ENCODE data around the gene MYBPC3. TPM values are rescaled to one million over a fixed set of nuclear protein-coding genes. Genes with fewer than 3 reads are reported as not detected.

MYBPC3 gene
- total RNA-seq, 1 donor from 2014 or later, result not detected

DNA sequence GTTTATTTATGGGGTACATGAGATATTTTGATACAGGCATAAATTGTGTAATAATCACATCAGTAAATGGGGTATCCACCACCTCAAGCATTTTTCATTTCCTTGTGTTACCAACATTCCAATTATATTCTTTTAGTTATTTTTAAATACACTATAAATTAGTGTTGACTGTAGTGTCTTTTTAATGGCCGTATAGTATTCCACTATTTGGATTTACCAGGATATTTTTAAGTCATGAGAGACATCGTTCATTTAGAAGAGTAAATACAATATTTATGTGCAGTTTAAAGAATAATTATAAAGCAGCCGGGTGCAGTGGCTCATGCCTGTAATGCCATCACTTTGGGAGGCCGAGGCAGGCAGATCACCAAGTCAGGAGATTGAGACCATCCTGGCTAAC is 32.0 kb upstream of the MYBPC3 start:
- Histone ChIP-seq H3K36me3 (no peaks in the 10 kb centered on the region), H3K9me3 (no peaks in the 10 kb centered on the region), H3K4me3 (no peak overlapping the region), H3K4me1 (peaks cover 15% of the 10 kb centered on the region), H3K27me3 (no peaks in the 10 kb centered on the region), H3K27ac (no peak overlapping the region)
- no peak for TF ChIP-seq POLR2AphosphoS5 (IDR thresholded peaks at IDR 0.05; ENCODE audit: insufficient read depth in 1 of 2, low read depth in 1 of 2)
- TF ChIP-seq POLR2A (IDR thresholded peaks at IDR 0.05), result no peak
- TF ChIP-seq, protein P1, sequence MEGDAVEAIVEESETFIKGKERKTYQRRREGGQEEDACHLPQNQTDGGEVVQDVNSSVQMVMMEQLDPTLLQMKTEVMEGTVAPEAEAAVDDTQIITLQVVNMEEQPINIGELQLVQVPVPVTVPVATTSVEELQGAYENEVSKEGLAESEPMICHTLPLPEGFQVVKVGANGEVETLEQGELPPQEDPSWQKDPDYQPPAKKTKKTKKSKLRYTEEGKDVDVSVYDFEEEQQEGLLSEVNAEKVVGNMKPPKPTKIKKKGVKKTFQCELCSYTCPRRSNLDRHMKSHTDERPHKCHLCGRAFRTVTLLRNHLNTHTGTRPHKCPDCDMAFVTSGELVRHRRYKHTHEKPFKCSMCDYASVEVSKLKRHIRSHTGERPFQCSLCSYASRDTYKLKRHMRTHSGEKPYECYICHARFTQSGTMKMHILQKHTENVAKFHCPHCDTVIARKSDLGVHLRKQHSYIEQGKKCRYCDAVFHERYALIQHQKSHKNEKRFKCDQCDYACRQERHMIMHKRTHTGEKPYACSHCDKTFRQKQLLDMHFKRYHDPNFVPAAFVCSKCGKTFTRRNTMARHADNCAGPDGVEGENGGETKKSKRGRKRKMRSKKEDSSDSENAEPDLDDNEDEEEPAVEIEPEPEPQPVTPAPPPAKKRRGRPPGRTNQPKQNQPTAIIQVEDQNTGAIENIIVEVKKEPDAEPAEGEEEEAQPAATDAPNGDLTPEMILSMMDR (IDR thresholded peaks at IDR 0.05), result no peak
- intact Hi-C loops (cut with DNase I), result loop anchor here (5.0 kb wide), 1 partner anchor 942 kb away; no protein-coding TSS in a partner anchor
- no peak for DNase-seq (ENCODE audit: extremely low spot score in 2 of 2)

DNA sequence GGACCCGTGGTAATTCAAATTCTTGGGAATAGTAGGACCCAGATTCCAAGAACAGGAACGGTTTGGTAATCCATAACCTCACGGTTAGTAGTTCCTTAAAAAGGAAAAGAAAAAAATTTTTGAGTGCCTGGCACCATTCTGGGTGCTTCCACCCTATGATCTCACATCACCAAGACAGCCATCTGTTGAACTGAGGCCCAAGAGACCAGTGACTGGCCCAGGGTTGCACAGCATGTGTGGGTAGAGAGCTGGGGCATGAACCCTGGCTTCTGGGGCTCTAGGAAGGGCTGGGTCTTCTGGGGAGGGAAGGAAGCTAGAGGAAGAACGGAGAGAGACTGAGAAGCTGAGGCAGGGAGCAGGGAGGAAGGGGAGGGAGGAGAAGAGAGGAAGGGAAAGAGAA is 30.6 kb upstream of the MYBPC3 start:
- Histone ChIP-seq H3K4me3 (no peak overlapping the region), H3K36me3 (no peaks in the 10 kb centered on the region), H3K9me3 (no peaks in the 10 kb centered on the region), H3K4me1 (peaks cover 5% of the 10 kb centered on the region), H3K27ac (no peak overlapping the region), H3K27me3 (no peaks in the 10 kb centered on the region)
- intact Hi-C loops (cut with DNase I), result loop anchor here (5.0 kb wide), 1 partner anchor 941 kb away; no protein-coding TSS in a partner anchor
- DNase-seq (ENCODE audit: extremely low spot score in 2 of 2), result no peak
- no peak for TF ChIP-seq POLR2AphosphoS5 (IDR thresholded peaks at IDR 0.05; ENCODE audit: insufficient read depth in 1 of 2, low read depth in 1 of 2)
- TF ChIP-seq, protein P1 (IDR thresholded peaks at IDR 0.05), result no peak
- TF ChIP-seq POLR2A (IDR thresholded peaks at IDR 0.05), result no peak

DNA sequence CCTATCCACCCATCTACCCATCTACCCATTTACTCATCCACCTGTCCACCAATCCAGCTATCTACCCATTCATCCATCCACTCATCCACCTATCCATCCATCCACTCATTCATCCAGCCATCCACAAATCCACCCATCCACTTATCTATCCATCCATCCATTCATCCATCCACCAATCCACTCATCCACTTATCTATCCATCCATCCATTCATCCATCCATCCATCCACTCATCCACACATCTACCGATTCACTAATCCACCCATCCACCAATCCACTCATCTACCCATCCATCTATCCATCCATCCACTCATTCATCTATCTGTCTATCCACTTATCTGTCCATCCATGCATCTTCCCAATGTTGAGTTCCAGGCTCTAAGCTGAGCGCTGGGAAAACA is 27.6 kb upstream of the MYBPC3 start:
- no peak overlapping the region for H3K27ac ChIP-seq
- H3K27me3 ChIP-seq, result no peaks in the 10 kb centered on the region
- H3K36me3 ChIP-seq, result no peaks in the 10 kb centered on the region
- no peaks in the 10 kb centered on the region for H3K9me3 ChIP-seq
- intact Hi-C loops (cut with DNase I), result loop anchor here (5.0 kb wide), 1 partner anchor 938 kb away; no protein-coding TSS in a partner anchor
- H3K4me3 ChIP-seq, result no peak overlapping the region
- no peak for DNase-seq (ENCODE audit: extremely low spot score in 2 of 2)
- no peaks in the 10 kb centered on the region for H3K4me1 ChIP-seq
- no peak for TF ChIP-seq POLR2A (IDR thresholded peaks at IDR 0.05)
- TF ChIP-seq, protein P1 (IDR thresholded peaks at IDR 0.05), result no peak
- no peak for TF ChIP-seq POLR2AphosphoS5 (IDR thresholded peaks at IDR 0.05; ENCODE audit: insufficient read depth in 1 of 2, low read depth in 1 of 2)

DNA sequence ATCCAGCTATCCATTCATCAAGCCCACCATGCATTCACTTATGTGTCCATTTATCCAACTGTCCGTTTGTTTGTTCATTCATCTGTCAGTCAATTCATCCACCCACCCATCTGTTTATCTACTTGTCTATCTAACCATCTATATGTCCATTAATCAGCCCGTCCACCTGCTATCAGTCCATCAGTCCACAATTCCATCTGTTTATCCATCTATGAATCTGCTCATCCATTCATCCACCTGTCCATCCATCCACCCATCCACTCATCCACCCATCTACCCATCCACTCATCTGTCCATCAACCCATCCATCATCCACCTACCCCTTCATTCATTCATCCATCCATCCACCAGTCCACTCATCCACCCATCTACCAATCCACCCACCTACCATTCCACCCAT is 26.8 kb upstream of the MYBPC3 start:
- TF ChIP-seq POLR2A (IDR thresholded peaks at IDR 0.05), result no peak
- TF ChIP-seq, protein P1 (IDR thresholded peaks at IDR 0.05), result no peak
- no peak for TF ChIP-seq POLR2AphosphoS5 (IDR thresholded peaks at IDR 0.05; ENCODE audit: insufficient read depth in 1 of 2, low read depth in 1 of 2)
- H3K4me3 ChIP-seq, result no peak overlapping the region
- no peaks in the 10 kb centered on the region for H3K4me1 ChIP-seq
- no peaks in the 10 kb centered on the region for H3K27me3 ChIP-seq
- H3K27ac ChIP-seq, result no peak overlapping the region
- no peaks in the 10 kb centered on the region for H3K36me3 ChIP-seq
- H3K9me3 ChIP-seq, result no peaks in the 10 kb centered on the region
- no peak for DNase-seq (ENCODE audit: extremely low spot score in 2 of 2)
- intact Hi-C loops (cut with DNase I), result loop anchor here (5.0 to 10.0 kb wide), 2 partner anchors 73 to 235 kb away; no protein-coding TSS in a partner anchor

DNA sequence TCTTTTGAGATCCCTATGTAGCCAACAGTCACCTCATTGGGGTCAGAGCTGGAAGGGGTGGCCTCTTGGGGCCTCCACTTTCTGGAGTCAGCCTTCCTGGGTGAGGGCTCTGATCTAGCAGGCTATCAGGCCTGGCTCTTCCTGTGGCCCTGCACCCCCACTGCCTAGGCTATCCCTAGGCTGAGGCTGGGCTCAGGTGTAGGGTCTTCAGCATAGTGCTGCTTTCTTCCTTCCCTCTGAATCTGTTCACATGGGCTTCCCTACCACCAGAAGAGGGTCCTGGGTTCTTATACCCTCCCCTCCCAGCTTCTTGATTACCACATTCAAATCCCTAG is 26.3 kb upstream of the MYBPC3 start:
- H3K9me3 ChIP-seq, result no peaks in the 10 kb centered on the region
- no peaks in the 10 kb centered on the region for H3K36me3 ChIP-seq
- no peak overlapping the region for H3K27ac ChIP-seq
- no peak overlapping the region for H3K4me3 ChIP-seq
- no peak for DNase-seq (ENCODE audit: extremely low spot score in 2 of 2)
- intact Hi-C loops (cut with DNase I), result loop anchor here (5.0 to 10.0 kb wide), 2 partner anchors 73 to 236 kb away; no protein-coding TSS in a partner anchor
- H3K4me1 ChIP-seq, result no peaks in the 10 kb centered on the region
- TF ChIP-seq, protein P1 (IDR thresholded peaks at IDR 0.05), result no peak
- TF ChIP-seq POLR2AphosphoS5 (IDR thresholded peaks at IDR 0.05; ENCODE audit: insufficient read depth in 1 of 2, low read depth in 1 of 2), result no peak
- no peak for TF ChIP-seq POLR2A (IDR thresholded peaks at IDR 0.05)
- no peaks in the 10 kb centered on the region for H3K27me3 ChIP-seq

All from vagina (tissue), 2 donors.